ENCODE data around the gene DSTYK.

- no peak for TF ChIP-seq FOXJ3 (CRISPR knock-in tag; IDR thresholded peaks at IDR 0.05)
- TF ChIP-seq, protein P1, sequence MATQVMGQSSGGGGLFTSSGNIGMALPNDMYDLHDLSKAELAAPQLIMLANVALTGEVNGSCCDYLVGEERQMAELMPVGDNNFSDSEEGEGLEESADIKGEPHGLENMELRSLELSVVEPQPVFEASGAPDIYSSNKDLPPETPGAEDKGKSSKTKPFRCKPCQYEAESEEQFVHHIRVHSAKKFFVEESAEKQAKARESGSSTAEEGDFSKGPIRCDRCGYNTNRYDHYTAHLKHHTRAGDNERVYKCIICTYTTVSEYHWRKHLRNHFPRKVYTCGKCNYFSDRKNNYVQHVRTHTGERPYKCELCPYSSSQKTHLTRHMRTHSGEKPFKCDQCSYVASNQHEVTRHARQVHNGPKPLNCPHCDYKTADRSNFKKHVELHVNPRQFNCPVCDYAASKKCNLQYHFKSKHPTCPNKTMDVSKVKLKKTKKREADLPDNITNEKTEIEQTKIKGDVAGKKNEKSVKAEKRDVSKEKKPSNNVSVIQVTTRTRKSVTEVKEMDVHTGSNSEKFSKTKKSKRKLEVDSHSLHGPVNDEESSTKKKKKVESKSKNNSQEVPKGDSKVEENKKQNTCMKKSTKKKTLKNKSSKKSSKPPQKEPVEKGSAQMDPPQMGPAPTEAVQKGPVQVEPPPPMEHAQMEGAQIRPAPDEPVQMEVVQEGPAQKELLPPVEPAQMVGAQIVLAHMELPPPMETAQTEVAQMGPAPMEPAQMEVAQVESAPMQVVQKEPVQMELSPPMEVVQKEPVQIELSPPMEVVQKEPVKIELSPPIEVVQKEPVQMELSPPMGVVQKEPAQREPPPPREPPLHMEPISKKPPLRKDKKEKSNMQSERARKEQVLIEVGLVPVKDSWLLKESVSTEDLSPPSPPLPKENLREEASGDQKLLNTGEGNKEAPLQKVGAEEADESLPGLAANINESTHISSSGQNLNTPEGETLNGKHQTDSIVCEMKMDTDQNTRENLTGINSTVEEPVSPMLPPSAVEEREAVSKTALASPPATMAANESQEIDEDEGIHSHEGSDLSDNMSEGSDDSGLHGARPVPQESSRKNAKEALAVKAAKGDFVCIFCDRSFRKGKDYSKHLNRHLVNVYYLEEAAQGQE (IDR thresholded peaks at IDR 0.05; ENCODE audit: low read depth, low read length): no peak
- no peak for TF ChIP-seq CTCF (IDR thresholded peaks at IDR 0.05)
- TF ChIP-seq GABPA (IDR thresholded peaks at IDR 0.05; ENCODE audit: low read depth): no peak
- no peak for TF ChIP-seq EP300 (IDR thresholded peaks at IDR 0.05; ENCODE audit: borderline replicate concordance in 1 of 2, low read depth in 1 of 2, low read length in 1 of 2)
- TF ChIP-seq, protein P2, sequence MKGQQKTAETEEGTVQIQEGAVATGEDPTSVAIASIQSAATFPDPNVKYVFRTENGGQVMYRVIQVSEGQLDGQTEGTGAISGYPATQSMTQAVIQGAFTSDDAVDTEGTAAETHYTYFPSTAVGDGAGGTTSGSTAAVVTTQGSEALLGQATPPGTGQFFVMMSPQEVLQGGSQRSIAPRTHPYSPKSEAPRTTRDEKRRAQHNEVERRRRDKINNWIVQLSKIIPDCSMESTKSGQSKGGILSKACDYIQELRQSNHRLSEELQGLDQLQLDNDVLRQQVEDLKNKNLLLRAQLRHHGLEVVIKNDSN (IDR thresholded peaks at IDR 0.05; ENCODE audit: borderline replicate concordance, low read depth): no peak
- TF ChIP-seq ELF1 (IDR thresholded peaks at IDR 0.05): no peak
- no peak for TF ChIP-seq EZH2phosphoT487 (IDR thresholded peaks at IDR 0.05; ENCODE audit: borderline replicate concordance, low read depth)
Observed at GRCh38 chr1:205127646-205128045, 83.9 kb downstream of the DSTYK start.

All from SK-N-SH (cell line).